COR-L47 (cell line): Measurements from ENCODE around the gene FAM81A.
A peak's percentile ranks its signal among the peaks of the same experiment; 100 is the strongest.
"Not testable (repeated sequence)": the region's sequence is repeated elsewhere in the genome, so short reads cannot be mapped to it uniquely, and the experiment has no call there.

Experiments used
- DNase-seq: peaks from one replicate; lab custom pipeline; 2025; lab: John Stamatoyannopoulos, UW

Gene FAM81A

DNA sequence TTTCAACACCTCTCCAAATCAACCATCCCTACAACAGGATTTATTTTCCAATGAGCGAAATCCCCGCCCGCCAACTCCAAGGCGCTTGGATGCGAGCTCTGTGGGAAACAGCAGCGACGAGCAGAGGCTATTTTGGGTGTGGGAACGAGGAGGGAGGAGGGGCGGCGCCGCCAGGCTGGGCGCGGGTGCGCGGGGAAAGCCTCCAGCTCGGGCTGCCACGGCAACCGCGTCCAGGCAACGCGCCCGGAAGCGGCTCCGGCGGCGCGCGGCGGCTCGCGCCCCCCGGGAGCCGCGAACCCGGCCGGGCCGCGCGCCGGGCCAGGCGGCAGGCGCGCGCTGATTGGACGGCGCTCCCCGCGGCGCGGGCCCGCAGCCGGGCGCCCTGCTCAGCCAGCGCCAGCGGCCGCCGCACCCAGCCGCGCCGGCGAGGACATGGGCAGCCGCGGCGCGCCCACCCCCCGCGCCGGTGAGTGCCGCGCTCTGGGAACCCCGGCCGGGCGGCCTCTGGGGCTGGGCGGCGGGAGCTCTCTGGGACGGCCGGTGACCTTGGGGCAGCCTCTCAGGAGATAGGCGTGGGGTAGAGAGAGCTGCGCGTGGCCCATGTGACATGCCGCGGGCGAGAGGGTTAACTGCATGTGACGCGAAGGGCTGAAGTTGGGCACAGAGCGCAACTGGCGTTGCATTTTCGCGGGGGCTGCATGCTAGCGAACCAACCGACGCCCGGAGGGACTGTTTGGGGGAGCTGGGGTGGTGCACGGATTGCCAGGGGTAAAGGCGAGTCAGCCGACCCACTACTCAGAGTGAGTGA is at the start of gene FAM81A:
Gene FAM81A (plus strand): TSS at position 370 of the 808 bp plus-strand sequence. CDS start 20,441 bp downstream, outside the sequence.
- peak; percentile 91 for DNase-seq

DNA sequence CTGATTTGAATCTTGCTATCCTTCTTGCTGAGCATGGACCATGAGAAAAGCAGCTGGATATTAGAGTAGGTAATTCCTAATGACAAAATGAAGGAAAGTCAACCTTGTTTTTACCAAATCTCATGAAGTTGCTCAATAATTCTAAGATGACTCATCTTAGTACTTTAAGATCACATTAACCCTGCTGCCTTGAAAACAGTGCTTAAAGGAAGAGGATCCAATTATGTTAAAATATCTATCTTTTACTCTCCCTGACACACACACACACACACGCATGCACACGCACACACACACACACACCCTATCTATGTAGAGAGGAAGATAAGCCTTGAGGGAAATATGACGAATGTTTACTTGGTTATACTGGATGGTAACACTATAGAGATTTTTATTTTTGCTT is 49.3 kb upstream of the FAM81A start:
- DNase-seq = no peak

- no peak for DNase-seq
These were observed 45.7 kb upstream of the FAM81A start for GRCh38 chr15:59392299-59392698.

DNA sequence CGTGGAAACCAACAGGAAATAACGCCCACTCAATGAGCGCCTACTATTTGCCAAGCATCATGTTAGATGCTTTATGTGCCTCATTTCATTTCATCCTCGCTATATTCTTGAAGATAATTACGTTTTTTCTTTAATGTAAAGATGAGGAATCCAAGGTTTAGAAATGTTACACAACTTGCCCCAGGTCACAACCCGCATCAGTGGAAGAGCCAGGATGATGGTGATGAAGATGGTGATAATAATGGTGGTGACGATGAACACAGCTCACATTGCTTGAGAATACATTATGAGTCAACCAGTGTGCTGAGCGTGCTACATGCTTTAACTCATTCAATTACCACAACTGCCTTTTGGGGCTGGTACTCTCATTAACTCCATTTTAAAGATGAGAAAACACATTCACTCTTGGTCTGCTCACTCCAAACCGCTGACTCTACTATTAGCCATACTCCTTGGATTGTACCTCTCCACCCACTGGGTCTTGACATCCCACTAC is 43.8 kb upstream of the FAM81A start:
- DNase-seq = no peak

DNA sequence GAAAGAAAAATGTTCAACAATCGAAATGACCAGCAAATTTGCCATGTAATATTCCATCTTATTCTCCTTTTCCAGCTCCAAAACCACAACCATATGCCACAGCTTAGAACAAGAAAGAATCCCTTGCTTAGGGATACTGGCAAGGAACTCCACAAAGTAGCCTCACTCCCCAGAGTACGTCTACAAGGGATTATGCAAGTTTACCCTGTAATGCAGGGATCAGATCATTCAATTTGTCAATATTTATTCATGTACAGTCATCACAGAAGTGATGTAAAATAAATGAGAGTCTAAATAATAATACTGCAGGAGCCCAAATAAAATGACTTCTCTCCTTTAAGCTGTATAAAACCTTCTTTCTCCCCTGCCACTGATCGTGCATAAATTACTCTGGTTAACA is 41.8 kb upstream of the FAM81A start:
- DNase-seq = no peak

GRCh38 chr15:59396679-59397078 is 41.3 kb upstream of the FAM81A start:
- DNase-seq = no peak

GRCh38 chr15:59398220-59398619 is 39.8 kb upstream of the FAM81A start:
- no peak for DNase-seq

DNA sequence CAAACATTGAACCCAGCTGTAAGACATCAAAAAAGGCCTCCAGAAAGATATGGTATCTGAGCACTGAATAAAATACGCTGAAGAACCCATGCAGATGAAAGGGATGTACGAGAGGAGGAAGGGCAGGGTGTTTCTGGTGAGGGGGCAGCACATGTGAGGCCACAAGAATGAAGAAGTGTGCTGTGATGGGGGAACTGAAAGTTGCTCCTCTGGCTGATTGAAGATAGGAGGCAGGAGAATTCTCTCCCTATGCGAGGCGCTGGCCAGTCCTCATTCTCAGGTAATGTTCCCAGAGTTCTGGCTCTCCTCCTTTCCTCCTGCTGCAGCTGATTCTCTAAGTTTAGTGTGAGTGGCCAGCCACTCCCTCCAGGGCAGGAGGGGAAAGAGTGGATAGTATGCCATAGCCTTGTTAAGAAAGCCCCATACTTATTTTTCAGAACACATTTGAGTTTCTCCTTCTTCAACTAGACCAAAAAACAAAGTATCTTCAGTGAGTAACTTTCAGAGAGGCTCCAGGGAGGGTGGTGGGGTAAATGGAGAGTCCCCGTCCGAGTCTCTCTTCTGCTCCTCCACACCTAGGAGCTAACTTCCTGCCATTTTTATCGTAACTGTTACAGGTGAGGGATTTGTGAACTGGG is 38.4 kb upstream of the FAM81A start:
- DNase-seq = no peak

DNA sequence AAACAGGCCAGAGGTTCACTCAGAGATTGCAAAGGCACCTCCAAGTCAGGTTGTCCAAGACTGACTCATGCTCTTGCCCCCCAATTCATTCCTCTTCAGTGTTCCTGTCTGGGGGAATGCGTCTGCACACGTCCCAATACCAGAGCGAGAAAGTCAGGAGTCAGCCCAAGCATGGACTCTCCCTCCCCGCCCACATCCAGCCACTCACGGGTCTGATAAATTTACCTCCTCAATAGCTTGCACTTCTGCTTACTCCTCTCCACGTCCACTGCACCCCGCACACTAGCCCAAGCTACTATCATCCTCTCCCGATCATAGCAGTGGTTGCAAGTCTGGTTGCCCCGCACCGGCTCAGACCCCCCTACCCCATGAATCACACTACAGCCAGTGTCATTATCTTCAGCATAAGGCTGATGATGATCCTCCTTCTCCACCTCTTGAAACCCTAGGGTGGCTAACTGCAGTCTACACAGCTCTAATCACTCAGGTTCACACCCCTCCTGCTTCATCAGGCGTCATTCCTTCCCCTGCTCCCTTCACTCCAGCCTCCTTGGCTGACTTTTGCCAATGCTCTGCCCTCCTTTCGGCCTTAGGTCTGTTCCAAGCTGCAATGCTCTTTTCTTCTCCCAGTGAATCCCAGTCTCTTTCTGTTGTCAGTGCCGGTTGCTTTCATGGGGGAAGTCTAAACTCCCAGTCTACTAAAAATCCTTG is 37.7 kb upstream of the FAM81A start:
- no peak for DNase-seq

DNA sequence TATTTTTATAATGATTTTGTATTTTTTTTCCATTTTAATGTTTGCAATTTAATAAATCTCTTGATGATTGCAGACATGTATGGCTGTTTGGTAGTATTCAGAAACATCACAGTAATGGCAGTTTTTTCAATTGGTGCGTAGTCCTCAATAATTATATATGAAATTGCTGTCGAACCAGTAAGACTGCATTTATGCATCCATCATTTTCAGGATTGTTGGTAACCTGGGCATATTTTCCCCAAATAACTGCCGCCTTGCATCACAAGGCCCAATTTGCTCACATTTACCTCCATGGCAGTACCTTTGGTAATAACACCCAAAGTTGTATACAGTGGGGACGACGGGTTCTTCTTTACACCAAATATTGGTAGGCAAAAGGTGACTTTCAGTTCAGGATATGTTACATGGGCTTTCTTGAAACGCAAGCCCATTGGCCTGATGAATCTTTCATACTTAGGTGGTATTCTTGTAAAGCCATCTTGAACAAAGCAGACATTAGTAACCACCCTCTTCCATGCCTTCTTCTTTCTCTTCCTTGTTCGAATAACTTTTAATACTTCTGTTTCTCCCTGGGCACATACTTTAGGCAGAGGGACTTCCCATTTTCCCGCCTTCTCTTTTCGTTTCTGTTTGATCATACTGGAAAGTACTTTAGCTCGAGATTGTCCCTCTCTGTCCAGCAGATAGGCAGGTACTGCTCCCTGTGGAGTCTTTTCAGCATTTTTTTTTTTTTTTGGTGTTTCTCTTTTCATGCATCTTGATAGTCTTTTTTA is 36.7 kb upstream of the FAM81A start:
- DNase-seq = not testable (repeated sequence)

DNA sequence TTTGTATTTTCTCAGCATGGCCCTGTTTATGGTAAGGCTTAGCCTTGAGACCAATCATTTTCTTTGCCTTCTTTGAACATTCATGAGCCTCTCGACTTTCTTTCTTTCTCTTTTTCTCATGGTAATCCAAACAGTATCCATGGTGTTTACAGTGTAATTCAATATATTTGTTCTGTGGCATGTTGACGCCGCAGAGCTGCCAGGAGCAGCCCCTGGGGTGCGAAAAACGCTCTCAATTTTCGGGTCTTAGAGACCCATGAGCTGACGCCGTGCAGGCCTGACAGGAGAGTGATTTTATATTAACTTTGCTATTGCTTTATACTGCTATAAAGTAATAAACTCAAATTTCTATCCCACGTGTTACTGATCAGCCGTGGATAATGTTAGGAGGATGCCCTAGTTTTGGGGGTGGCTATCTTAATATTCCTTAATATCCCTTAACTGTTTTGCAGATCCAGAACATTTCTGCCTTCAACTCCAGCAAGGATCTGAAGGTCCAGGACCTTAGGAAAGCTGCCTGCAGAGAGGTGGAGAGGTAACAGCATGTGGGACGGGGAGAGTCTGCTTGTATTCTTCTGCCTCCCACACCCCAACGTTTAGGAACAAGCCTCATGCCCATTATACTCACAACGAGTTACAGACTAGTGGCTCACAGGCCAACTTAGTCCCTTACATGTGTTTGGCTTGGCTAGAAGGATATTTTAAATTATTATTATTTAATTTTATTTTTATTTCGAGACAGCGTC is 36.0 kb upstream of the FAM81A start:
- DNase-seq = peak; percentile 77

DNA sequence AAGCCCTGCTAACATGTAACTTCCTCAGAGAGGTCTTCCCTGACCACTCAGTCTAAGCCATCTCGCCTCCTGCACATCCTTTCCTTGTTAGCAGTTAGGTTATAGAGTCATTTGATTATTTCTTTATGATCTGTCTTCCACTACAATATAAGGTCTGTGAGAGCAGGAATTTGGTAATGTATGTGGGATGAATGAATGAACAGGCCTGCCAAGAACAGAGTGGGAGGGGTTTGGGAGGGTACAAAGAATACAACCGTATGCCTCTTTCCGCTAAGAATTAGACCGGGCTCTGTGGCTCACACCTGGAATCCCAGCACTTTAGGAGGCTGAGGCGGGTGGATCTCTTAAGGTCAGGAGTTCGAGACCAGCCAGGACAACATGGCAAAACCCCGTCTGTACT is 32.9 kb upstream of the FAM81A start:
- DNase-seq = no peak

- DNase-seq = no peak
These were observed 31.5 kb upstream of the FAM81A start for GRCh38 chr15:59406446-59406845.

DNA sequence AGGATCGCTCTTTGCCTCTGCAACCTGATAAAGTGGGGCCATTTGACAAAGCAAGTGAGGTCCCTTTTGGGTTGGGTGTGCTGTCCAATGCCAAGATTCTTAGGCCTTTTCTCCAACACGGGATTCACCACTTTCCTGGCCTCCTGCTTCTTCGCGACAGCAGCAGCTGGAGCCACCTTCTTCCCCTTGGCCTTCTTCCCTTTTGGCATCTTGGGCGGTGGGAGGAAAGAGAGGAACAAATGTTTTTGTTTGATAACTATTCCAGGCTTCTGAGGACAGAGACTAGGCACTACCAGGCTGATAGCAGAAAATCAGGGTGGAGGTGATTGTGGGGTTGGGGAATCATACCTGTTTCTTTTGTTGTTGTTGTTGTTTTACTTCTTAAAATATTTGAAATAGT is 30.0 kb upstream of the FAM81A start:
- DNase-seq = no peak

GRCh38 chr15:59410391-59410896 is 27.5 kb upstream of the FAM81A start:
- no peak for DNase-seq

DNA sequence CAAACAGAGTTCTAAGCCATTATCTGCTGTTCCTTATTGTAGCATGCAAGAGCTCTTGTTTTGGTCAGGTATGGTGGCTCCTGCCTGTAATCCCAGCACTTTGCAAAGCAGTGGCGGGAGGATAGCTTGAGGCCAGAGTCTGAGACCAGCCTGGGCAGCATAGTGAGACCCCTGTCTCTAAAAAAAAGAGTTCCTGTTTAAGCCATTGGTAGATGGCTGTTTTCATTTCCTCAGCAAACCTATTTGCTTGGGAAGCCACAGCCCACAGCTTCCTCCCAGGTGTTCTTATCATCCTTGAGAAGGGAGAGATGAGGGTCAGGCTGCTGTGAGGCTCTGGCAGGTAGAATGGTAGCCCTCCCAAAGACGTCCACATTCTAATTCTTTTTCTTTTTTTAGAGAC is 24.4 kb upstream of the FAM81A start:
- DNase-seq = no peak

GRCh38 chr15:59416816-59417215 is 21.2 kb upstream of the FAM81A start:
- DNase-seq = no peak

GRCh38 chr15:59419170-59419569 is 18.8 kb upstream of the FAM81A start:
- no peak for DNase-seq

- no peak for DNase-seq
These were observed 17.9 kb upstream of the FAM81A start for GRCh38 chr15:59420108-59420507.

DNA sequence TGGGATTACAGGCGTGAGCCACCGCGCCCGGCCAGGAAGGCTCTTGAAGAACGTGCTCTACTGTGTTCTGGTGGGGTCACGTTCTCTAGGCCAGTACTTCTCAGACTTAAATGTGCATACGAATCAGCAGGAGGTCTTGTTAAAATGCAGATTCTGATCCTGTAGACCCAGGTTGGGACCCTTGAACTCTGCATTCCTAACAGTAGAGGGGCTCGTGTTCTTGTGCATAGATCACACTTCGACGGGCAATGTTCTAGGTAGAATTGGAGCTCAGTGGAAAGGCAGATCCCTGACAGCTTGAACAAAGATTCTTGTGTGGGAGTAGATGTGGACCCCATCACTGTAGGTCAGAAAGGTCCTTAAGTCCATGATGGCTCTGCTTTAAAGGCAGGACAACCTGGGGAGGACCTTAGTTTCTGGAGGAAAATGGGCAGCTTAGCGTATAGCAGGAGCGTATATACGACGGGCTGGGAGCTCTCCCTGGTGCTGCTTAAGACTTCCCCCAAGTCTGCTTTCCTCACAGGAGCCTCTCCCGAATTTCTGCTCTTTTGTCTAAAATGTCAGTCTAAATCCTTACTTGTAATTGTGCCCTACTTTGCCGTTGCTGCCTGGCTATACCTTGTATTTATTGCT is 16.9 kb upstream of the FAM81A start:
- no peak for DNase-seq

DNA sequence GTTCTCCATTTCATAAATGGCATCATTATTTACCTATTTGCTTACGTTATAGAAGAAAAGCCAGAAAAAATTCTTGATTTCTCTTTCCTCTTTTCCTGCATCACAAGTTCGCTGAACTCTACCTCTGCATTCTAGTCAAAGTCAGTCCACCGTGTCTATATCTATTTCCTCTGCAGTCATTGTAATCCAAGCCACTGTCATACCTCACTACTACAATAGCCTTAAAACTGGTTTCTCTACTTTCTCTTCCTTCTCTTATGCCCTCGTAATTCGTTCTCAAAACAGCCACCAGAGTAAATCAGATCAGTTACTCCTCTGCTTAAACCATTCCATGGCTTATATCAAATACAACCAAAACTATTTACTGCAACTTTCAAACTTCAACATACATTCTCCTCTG is 13.4 kb upstream of the FAM81A start:
- DNase-seq = no peak
